Posterior vena cava (tissue), 2 donors: ENCODE results near the gene ROPN1B. TPM values are rescaled to one million over a fixed set of nuclear protein-coding genes. Genes with fewer than 3 reads are reported as not detected.
"Not testable (repeated sequence)": the region's sequence is repeated elsewhere in the genome, so short reads cannot be mapped to it uniquely, and the experiment has no call there.

Experiments used
- DNase-seq: peaks from one replicate; pipeline ENCODE4 v3.0.0-alpha.2; 2020; ENCODE audit warnings: low spot score
- intact Hi-C, 2 donors: fragments of 100-400 bp; cut with DNase I; formaldehyde crosslinking; loops; one replicate each; pipeline versions ENCODE4 v1.14.1 to v1.14.2; 2022 to 2023
- long read RNA-seq, 2 donors: library from polyadenylated mRNA; unstranded; transcript quantifications; one replicate each; pipeline ENCODE4 v2.0.0, GENCODE V29; 2020 to 2021
- total RNA-seq, 2 donors: library from RNA; stranded (reverse); fragmentation: NEBNext Ultra II Directional; extraction: Animal tissue kit (Norgen Biotek cat#: 25700); gene quantifications; one replicate each; pipeline ENCODE4 v1.2.1, GENCODE V29; 2021
- donor health status: DM: yes; HTN: yes; CAD: no.
- donor health status: DM: yes; HTN: yes; CAD: no.

ROPN1B gene
- not detected for total RNA-seq
- long read RNA-seq, donor 1 = 0 reads
- long read RNA-seq, donor 2, partial matches to known transcripts = 0 of 1 reads
- long read RNA-seq, donor 2, other reads (novel, unspliced or antisense) = 0 of 1 reads

GRCh38 chr3:125968701-125969592 is at the start of gene ROPN1B:
ROPN1B (plus strand) TSS chr3:125969178; CDS start chr3:125972055, 2,877 bp downstream.
- DNase-seq = not testable (repeated sequence)

GRCh38 chr3:125920191-125920590 is 48.8 kb upstream of the ROPN1B start:
- intact Hi-C loops = not testable (repeated sequence)
- peak; percentile 58 for DNase-seq

More at GRCh38 chr3:125968701-125969592, at the start of gene ROPN1B:
- intact Hi-C loops = not testable (repeated sequence)

- DNase-seq = peak; percentile 55
- intact Hi-C loops = not testable (repeated sequence)
Measured at GRCh38 chr3:125920751-125921279, 48.2 kb upstream of the ROPN1B start.

- peak; percentile 77 for DNase-seq
- intact Hi-C loops = not testable (repeated sequence)
Measured at GRCh38 chr3:125921712-125922111, 47.3 kb upstream of the ROPN1B start.

- intact Hi-C loops = not testable (repeated sequence)
- DNase-seq = peak; percentile 58
Measured at GRCh38 chr3:125923324-125924115, 45.5 kb upstream of the ROPN1B start.

- intact Hi-C loops = not testable (repeated sequence)
- DNase-seq = peak; percentile 11
Measured at GRCh38 chr3:125924276-125924675, 44.7 kb upstream of the ROPN1B start.

GRCh38 chr3:125925727-125926126 is 43.3 kb upstream of the ROPN1B start:
- intact Hi-C loops, DNase-seq: not testable (repeated sequence)

GRCh38 chr3:125928771-125929545 is 40.0 kb upstream of the ROPN1B start:
- intact Hi-C loops = not testable (repeated sequence)
- peak; percentile 87 for DNase-seq

- DNase-seq, intact Hi-C loops: not testable (repeated sequence)
Measured at GRCh38 chr3:125929765-125930164, 39.2 kb upstream of the ROPN1B start.

- intact Hi-C loops, DNase-seq: not testable (repeated sequence)
Measured at GRCh38 chr3:125931355-125931880, 37.6 kb upstream of the ROPN1B start.

- intact Hi-C loops, DNase-seq: not testable (repeated sequence)
Measured at GRCh38 chr3:125933397-125934173, 35.4 kb upstream of the ROPN1B start.

- DNase-seq, intact Hi-C loops: not testable (repeated sequence)
Measured at GRCh38 chr3:125935252-125935874, 33.6 kb upstream of the ROPN1B start.

- DNase-seq, intact Hi-C loops: not testable (repeated sequence)
Measured at GRCh38 chr3:125936210-125936815, 32.7 kb upstream of the ROPN1B start.

GRCh38 chr3:125936891-125937290 is 32.1 kb upstream of the ROPN1B start:
- intact Hi-C loops, DNase-seq: not testable (repeated sequence)

GRCh38 chr3:125947806-125948205 is 21.2 kb upstream of the ROPN1B start:
- intact Hi-C loops, DNase-seq: not testable (repeated sequence)

GRCh38 chr3:125948901-125949300 is 20.1 kb upstream of the ROPN1B start:
- intact Hi-C loops, DNase-seq: not testable (repeated sequence)

GRCh38 chr3:125951176-125951575 is 17.8 kb upstream of the ROPN1B start:
- intact Hi-C loops, DNase-seq: not testable (repeated sequence)
